GM18951 (cell line): ENCODE measurements around the gene TNP1.

Experiments used
- POLR2A ChIP-seq: IDR thresholded peaks from 4 replicates; pipeline ENCODE4 v1.6.1; 2011; ENCODE audit warnings: mild to moderate bottlenecking; ENCODE audit not compliant: insufficient read length, insufficient read depth; ENCODE audit errors: extremely low read depth
- in situ Hi-C: fragments of 300-500 bp; cut with MboI; formaldehyde crosslinking; loops from one replicate; pipeline ENCODE4 v1.12.0; 2022; ENCODE audit warnings: low sequenced_read_pairs, mixed read lengths, inconsistent platforms; ENCODE audit not compliant: unreplicated experiment

TNP1 gene

GRCh38 chr2:216866515-216867095 is 6.7 kb upstream of the TNP1 start:
- in situ Hi-C loops: no loop called here
- TF ChIP-seq POLR2A: no peak

- no peak for TF ChIP-seq POLR2A
- in situ Hi-C loops: no loop called here
Measured at GRCh38 chr2:216865658-216866057, 5.8 kb upstream of the TNP1 start.

GRCh38 chr2:216863946-216864345 is 4.1 kb upstream of the TNP1 start:
- in situ Hi-C loops: no loop called here
- TF ChIP-seq POLR2A: no peak

GRCh38 chr2:216862628-216863398 is 2.9 kb upstream of the TNP1 start:
- TF ChIP-seq POLR2A: no peak
- in situ Hi-C loops: no loop called here

- no peak for TF ChIP-seq POLR2A
- in situ Hi-C loops: no loop called here
Measured at GRCh38 chr2:216860426-216861137, 718 bp upstream of the TNP1 start.

GRCh38 chr2:216858312-216858711 is 1.6 kb downstream of the TNP1 start:
- no peak for TF ChIP-seq POLR2A
- in situ Hi-C loops: no loop called here

- no peak for TF ChIP-seq POLR2A
- in situ Hi-C loops: no loop called here
Measured at GRCh38 chr2:216857131-216857550, 2.7 kb downstream of the TNP1 start.

- TF ChIP-seq POLR2A: no peak
- in situ Hi-C loops: no loop called here
Measured at GRCh38 chr2:216856406-216857065, 3.3 kb downstream of the TNP1 start.

GRCh38 chr2:216855605-216856004 is 4.3 kb downstream of the TNP1 start:
- in situ Hi-C loops: no loop called here
- no peak for TF ChIP-seq POLR2A

GRCh38 chr2:216855079-216855478 is 4.8 kb downstream of the TNP1 start:
- in situ Hi-C loops: no loop called here

GRCh38 chr2:216851486-216852090 is 8.3 kb downstream of the TNP1 start:
- no peak for TF ChIP-seq POLR2A
- in situ Hi-C loops: no loop called here

More at GRCh38 chr2:216855079-216855478, 4.8 kb downstream of the TNP1 start:
- no peak for TF ChIP-seq POLR2A

GRCh38 chr2:216850665-216851322 is 9.1 kb downstream of the TNP1 start:
- in situ Hi-C loops: no loop called here
- no peak for TF ChIP-seq POLR2A

- in situ Hi-C loops: no loop called here
- no peak for TF ChIP-seq POLR2A
Measured at GRCh38 chr2:216849987-216850386, 9.9 kb downstream of the TNP1 start.

GRCh38 chr2:216845426-216845825 is 14.4 kb downstream of the TNP1 start:
- in situ Hi-C loops: no loop called here
- no peak for TF ChIP-seq POLR2A
